ENCODE measurements around the gene CWF19L2.

DNA sequence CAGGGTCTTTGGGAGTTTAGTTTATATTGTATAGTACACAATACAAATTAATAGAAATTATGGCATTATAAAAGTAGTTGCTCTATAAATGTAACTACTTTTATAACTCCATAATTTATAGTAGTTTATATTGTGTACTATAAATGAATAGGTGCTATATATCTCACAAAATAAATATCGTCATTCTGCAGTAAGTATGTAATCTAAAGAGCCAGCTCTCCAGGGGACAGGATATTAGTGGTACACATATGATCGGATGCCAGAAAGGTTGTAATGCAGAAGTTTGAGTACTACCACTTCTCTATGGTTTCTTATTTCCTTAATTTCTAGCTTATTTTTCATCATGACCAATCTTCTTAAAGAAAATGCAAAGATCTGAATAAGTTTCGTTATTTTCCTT is 20.2 kb upstream of the CWF19L2 start:
- TF ChIP-seq, protein P1, sequence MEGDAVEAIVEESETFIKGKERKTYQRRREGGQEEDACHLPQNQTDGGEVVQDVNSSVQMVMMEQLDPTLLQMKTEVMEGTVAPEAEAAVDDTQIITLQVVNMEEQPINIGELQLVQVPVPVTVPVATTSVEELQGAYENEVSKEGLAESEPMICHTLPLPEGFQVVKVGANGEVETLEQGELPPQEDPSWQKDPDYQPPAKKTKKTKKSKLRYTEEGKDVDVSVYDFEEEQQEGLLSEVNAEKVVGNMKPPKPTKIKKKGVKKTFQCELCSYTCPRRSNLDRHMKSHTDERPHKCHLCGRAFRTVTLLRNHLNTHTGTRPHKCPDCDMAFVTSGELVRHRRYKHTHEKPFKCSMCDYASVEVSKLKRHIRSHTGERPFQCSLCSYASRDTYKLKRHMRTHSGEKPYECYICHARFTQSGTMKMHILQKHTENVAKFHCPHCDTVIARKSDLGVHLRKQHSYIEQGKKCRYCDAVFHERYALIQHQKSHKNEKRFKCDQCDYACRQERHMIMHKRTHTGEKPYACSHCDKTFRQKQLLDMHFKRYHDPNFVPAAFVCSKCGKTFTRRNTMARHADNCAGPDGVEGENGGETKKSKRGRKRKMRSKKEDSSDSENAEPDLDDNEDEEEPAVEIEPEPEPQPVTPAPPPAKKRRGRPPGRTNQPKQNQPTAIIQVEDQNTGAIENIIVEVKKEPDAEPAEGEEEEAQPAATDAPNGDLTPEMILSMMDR (IDR thresholded peaks at IDR 0.05; ENCODE audit: low read depth, low read length, poor library complexity, severe bottlenecking), result no peak
- TF ChIP-seq EZH2phosphoT487 (IDR thresholded peaks at IDR 0.05; ENCODE audit: borderline replicate concordance, low read length), result no peak

All from DOHH2 (cell line).